ENCODE data around the gene B3GLCT. TPM values are rescaled to one million over a fixed set of nuclear protein-coding genes. Genes with fewer than 3 reads are reported as not detected.

B3GLCT gene
- polyA plus RNA-seq, 1 of the 3 experiments (the other 2 are of a cell fraction) = 2.4 TPM

DNA sequence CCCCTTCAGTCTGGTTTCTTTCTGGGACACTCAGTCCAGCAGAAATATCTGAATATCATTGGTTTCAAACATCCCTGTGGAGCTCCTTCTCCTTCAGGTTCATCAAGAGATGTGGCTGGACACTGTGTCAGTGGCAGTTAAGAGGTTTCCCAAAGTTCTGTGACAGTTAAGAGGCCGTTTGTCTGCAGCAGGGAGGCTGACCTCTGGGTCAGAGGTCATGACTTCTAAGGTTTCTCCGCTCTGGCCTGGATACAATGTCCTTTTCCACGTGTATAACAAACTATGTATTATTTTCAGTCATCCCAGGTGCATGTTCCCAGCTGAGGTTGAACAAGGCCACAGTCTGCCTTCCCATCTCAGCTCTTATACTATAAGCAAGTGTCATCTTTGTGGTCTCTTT is 174.9 kb downstream of the B3GLCT start:
- no peaks in the 10 kb centered on the region; the same call in 1 of the 2 replicates for H3K27me3 ChIP-seq (ENCODE audit: insufficient read depth)
- H3K4me2 ChIP-seq = no peak overlapping the region
- H3K4me1 ChIP-seq (ENCODE audit: control insufficient read depth in 1 of 2, insufficient read depth in 2 of 2, low read depth in 1 of 2, low read length in 1 of 2) = no peaks in the 10 kb centered on the region
- H3K9ac ChIP-seq = no peak overlapping the region
- H3K27ac ChIP-seq (ENCODE audit: low read depth in 2 of 2, low read length in 1 of 2) = no peak overlapping the region
- no peak overlapping the region for H2AFZ ChIP-seq (ENCODE audit: low read depth)
- DNase-seq = no peak
- no peak for TF ChIP-seq EZH2phosphoT487 (IDR thresholded peaks at IDR 0.05; ENCODE audit: borderline replicate concordance, low read depth)
- TF ChIP-seq CHD2 (IDR thresholded peaks at IDR 0.05; ENCODE audit: low read length, partially characterized antibody) = no peak
- no peak for TF ChIP-seq SIN3A (IDR thresholded peaks at IDR 0.05; ENCODE audit: borderline replicate concordance, low read depth, low read length)
- TF ChIP-seq, protein P1, sequence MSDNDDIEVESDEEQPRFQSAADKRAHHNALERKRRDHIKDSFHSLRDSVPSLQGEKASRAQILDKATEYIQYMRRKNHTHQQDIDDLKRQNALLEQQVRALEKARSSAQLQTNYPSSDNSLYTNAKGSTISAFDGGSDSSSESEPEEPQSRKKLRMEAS (IDR thresholded peaks at IDR 0.05; ENCODE audit: low read depth) = no peak
- no peaks in the 10 kb centered on the region for H3K9me3 ChIP-seq
- ChIA-PET CTCF (interaction anchor here (0.8 to 2.8 kb wide), 3 partner anchors 16 to 175 kb away, joined by 3 to 9 read pairs (median 7); partner anchors contain the start of gene B3GLCT), POLR2A (no interaction called here)
- H3K4me3 ChIP-seq (ENCODE audit: low read depth in 2 of 2, low read length in 1 of 2) = no peak overlapping the region
- no peaks in the 10 kb centered on the region for H4K20me1 ChIP-seq (ENCODE audit: insufficient read depth)
- no peaks in the 10 kb centered on the region for H3K36me3 ChIP-seq (replicated peaks in 1 of 2; ENCODE audit: control insufficient read depth in 1 of 2, insufficient read depth in 2 of 2, low read length in 1 of 2)
- no peaks in the 10 kb centered on the region for H3F3A ChIP-seq (replicated peaks; ENCODE audit: insufficient read depth)
- WGBS (ENCODE audit: low lambda C conversion rate) = 6% methylated on average over 3 of the region's 3 CpGs
- no peaks in the 10 kb centered on the region for H3K79me2 ChIP-seq (ENCODE audit: insufficient read depth)
- H3K9me2 ChIP-seq = no peaks in the 10 kb centered on the region

DNA sequence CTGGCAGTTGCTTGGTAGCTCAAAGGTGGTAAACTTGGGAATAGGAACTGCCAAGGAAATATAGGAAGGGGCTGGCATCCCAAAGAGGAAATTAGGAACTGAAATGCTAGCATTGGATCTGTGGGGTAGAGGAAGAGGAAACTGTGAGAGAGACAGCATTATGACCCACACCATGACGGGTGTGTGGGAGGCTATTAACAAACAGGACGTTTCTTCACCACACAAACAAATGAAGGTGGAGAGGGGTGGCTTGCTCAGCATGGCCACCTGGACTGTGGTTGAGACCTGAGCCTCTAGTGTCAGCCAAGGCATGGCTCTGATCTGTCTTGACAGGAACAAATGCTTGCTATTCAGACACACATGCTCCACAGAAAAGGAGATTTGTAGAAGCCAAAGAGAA is 178.2 kb downstream of the B3GLCT start:
- Histone ChIP-seq H3K9ac (no peak overlapping the region), H3K4me2 (no peak overlapping the region), H3K4me3 (ENCODE audit: low read depth in 2 of 2, low read length in 1 of 2) (no peak overlapping the region), H4K20me1 (ENCODE audit: insufficient read depth) (no peaks in the 10 kb centered on the region), H3K9me3 (no peaks in the 10 kb centered on the region), H3K4me1 (ENCODE audit: control insufficient read depth in 1 of 2, insufficient read depth in 2 of 2, low read depth in 1 of 2, low read length in 1 of 2) (no peaks in the 10 kb centered on the region), H3K27ac (ENCODE audit: low read depth in 2 of 2, low read length in 1 of 2) (no peak overlapping the region), H3F3A (replicated peaks; ENCODE audit: insufficient read depth) (no peaks in the 10 kb centered on the region), H3K27me3 (ENCODE audit: insufficient read depth) (no peaks in the 10 kb centered on the region; the same call in 1 of the 2 replicates), H2AFZ (ENCODE audit: low read depth) (no peak overlapping the region), H3K79me2 (ENCODE audit: insufficient read depth) (no peaks in the 10 kb centered on the region), H3K36me3 (replicated peaks in 1 of 2; ENCODE audit: control insufficient read depth in 1 of 2, insufficient read depth in 2 of 2, low read length in 1 of 2) (no peaks in the 10 kb centered on the region), H3K9me2 (no peaks in the 10 kb centered on the region)
- POLR2A ChIA-PET = interaction anchor here (0.6 kb wide), 1 partner anchor 52 kb away, joined by 3 read pairs; no protein-coding TSS in a partner anchor
- TF ChIP-seq MEF2A (IDR thresholded peaks at IDR 0.05; ENCODE audit: borderline replicate concordance, low read depth) = no peak
- TF ChIP-seq TAF1 (IDR thresholded peaks at IDR 0.05; ENCODE audit: borderline replicate concordance, low read depth, low read length) = no peak
- TF ChIP-seq, protein P2, sequence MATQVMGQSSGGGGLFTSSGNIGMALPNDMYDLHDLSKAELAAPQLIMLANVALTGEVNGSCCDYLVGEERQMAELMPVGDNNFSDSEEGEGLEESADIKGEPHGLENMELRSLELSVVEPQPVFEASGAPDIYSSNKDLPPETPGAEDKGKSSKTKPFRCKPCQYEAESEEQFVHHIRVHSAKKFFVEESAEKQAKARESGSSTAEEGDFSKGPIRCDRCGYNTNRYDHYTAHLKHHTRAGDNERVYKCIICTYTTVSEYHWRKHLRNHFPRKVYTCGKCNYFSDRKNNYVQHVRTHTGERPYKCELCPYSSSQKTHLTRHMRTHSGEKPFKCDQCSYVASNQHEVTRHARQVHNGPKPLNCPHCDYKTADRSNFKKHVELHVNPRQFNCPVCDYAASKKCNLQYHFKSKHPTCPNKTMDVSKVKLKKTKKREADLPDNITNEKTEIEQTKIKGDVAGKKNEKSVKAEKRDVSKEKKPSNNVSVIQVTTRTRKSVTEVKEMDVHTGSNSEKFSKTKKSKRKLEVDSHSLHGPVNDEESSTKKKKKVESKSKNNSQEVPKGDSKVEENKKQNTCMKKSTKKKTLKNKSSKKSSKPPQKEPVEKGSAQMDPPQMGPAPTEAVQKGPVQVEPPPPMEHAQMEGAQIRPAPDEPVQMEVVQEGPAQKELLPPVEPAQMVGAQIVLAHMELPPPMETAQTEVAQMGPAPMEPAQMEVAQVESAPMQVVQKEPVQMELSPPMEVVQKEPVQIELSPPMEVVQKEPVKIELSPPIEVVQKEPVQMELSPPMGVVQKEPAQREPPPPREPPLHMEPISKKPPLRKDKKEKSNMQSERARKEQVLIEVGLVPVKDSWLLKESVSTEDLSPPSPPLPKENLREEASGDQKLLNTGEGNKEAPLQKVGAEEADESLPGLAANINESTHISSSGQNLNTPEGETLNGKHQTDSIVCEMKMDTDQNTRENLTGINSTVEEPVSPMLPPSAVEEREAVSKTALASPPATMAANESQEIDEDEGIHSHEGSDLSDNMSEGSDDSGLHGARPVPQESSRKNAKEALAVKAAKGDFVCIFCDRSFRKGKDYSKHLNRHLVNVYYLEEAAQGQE (IDR thresholded peaks at IDR 0.05; ENCODE audit: low read depth, low read length) = no peak
- TF ChIP-seq RCOR1 (IDR thresholded peaks at IDR 0.05; ENCODE audit: low read length) = no peak
- 15% methylated on average over 2 of the region's 2 CpGs for WGBS (ENCODE audit: low lambda C conversion rate)
- no peak for DNase-seq
- CTCF ChIA-PET = interaction anchor here (1.1 kb wide), 1 partner anchor 46 kb away, joined by 4 read pairs; no protein-coding TSS in a partner anchor
